Upper lobe of left lung (tissue), 6 donors: ENCODE results near the gene TMEM33. TPM values are rescaled to one million over a fixed set of nuclear protein-coding genes. Genes with fewer than 3 reads are reported as not detected.

Experiments used
- ATAC-seq, 2 donors: fragments of 200-7000 bp; cut with Tn5 transposase; one replicate each; pipeline ENCODE4 v1.9.1; 2022; ENCODE audit warnings: mild to moderate bottlenecking in 2 of 2, moderate library complexity in 2 of 2; ENCODE audit not compliant: low FRiP score in 2 of 2
- DNase-seq, 2 donors: peaks; one replicate each; pipeline ENCODE4 v3.0.0-alpha.2; 2019 to 2020
- H3K27ac ChIP-seq, 4 donors: fragments of 200-600 bp; sonication (generic); one replicate each; pipeline ENCODE4 v1.5.1; 2016 to 2019
- H3K27me3 ChIP-seq, 4 donors: fragments of 200-600 bp; sonication (generic); one replicate each; pipeline ENCODE4 v1.5.1; 2017 to 2019
- H3K36me3 ChIP-seq, 4 donors: fragments of 200-600 bp; sonication (generic); one replicate each; pipeline ENCODE4 v1.5.1; 2016 to 2019
- H3K4me1 ChIP-seq, 4 donors: fragments of 200-600 bp; sonication (generic); one replicate each; pipeline ENCODE4 v1.5.1; 2018 to 2019
- H3K4me3 ChIP-seq, 4 donors: fragments of 200-600 bp; sonication (generic); one replicate each; pipeline ENCODE4 v1.5.1; 2017 to 2019; ENCODE audit warnings: mild to moderate bottlenecking in 2 of 4, moderate library complexity in 1 of 4
- H3K9me3 ChIP-seq, 4 donors: fragments of 200-600 bp; sonication (generic); one replicate each; pipeline ENCODE4 v1.5.1; 2018 to 2019
- EP300 ChIP-seq, 4 donors: sonication (generic); formaldehyde crosslinking; IDR thresholded peaks; one replicate each; pipeline ENCODE4 v1.5.1; 2017; ENCODE audit warnings: antibody characterized with exemption in 4 of 4, control low read depth in 2 of 4
- POLR2A ChIP-seq, 4 donors: fragments of 450-650 bp; IDR thresholded peaks; one replicate each; pipeline ENCODE4 v1.5.1; 2016 to 2017; ENCODE audit warnings: antibody characterized with exemption in 4 of 4, mild to moderate bottlenecking in 2 of 4
- POLR2AphosphoS5 ChIP-seq, 2 donors: sonication (generic); formaldehyde crosslinking; IDR thresholded peaks; one replicate each; pipeline ENCODE4 v1.5.1; 2017; ENCODE audit warnings: antibody characterized with exemption in 2 of 2
- WGBS, 2 donors: methylation state at CpG; one replicate each; pipeline ENCODE4 v1.1.5; 2017 to 2018; 5-methylcytosine and 5-hydroxymethylcytosine counted together
- total RNA-seq, 6 donors: library from RNA; depleted of rRNA in 4 of 6; stranded (reverse); fragments of >200 nt in 4 of 6; gene quantifications; one replicate each; pipeline versions ENCODE4 v1.1.0 to v1.2.1, GENCODE V29; 2016 to 2021
- TF ChIP-seq, protein P1 (sequence below), 6 experiments: fragments of 450-650 bp in 4 of 6; fragments of 200-600 bp in 2 of 6; sonication (generic) in 2 of 6; IDR thresholded peaks; one replicate each; pipeline ENCODE4 v1.5.1; 2016 to 2019; ENCODE audit warnings: antibody characterized with exemption in 6 of 6
- donor health status: DM: no; HTN: no; CAD: no; lungs with moderate emphysema.
- donor health status: DM: no; HTN: yes; CAD: no; lungs with severe emphysema.

TMEM33 gene
- total RNA-seq, 6 donors from 2014 or later, result 14.7 to 68.9 (median 46.9) TPM

DNA sequence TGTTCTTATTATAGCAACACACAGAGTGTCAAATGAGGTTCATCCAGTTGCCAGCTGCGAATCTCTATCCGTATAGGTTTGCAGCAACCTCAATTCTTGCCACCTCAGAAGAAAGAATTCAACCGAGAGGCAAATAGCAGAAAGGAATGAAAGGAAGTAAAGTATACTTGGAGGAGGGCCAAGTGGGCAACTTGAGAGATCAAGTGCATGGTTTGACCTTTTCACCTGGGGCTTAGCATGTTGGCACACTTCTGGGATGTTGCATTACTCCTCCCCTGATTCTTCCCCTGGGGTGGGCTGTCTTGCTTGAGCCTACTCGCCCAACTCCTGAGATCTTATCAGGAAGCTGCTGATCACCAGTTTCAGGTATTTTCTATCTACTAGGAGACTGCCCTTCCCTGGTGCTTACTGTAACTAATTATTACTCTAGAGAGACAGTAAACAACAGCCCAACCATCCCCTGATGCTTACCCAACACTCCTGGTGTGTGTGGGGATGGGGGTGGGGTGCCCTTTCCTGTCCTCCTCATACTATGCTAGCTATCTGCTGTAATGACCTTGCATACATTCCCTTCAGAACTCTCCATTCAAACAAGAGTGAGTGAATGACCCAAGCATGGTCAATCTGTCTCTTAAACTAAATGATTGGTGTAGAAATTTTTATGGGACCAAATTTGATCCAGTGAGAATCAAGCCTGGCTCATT is 7.3 kb upstream of the TMEM33 start:
- H3K4me3 ChIP-seq, result no peak overlapping the region
- no peaks in the 10 kb centered on the region for H3K9me3 ChIP-seq
- H3K27ac ChIP-seq, result no peak overlapping the region
- WGBS, 2 donors, result 57 to 71% methylated on average over 4 of the region's 4 CpGs
- no peaks in the 10 kb centered on the region for H3K4me1 ChIP-seq
- ATAC-seq, result no peak
- TF ChIP-seq POLR2A (IDR thresholded peaks at IDR 0.05) (no peak), EP300 (IDR thresholded peaks at IDR 0.05) (no peak), POLR2AphosphoS5 (IDR thresholded peaks at IDR 0.05) (no peak)
- TF ChIP-seq, protein P1, sequence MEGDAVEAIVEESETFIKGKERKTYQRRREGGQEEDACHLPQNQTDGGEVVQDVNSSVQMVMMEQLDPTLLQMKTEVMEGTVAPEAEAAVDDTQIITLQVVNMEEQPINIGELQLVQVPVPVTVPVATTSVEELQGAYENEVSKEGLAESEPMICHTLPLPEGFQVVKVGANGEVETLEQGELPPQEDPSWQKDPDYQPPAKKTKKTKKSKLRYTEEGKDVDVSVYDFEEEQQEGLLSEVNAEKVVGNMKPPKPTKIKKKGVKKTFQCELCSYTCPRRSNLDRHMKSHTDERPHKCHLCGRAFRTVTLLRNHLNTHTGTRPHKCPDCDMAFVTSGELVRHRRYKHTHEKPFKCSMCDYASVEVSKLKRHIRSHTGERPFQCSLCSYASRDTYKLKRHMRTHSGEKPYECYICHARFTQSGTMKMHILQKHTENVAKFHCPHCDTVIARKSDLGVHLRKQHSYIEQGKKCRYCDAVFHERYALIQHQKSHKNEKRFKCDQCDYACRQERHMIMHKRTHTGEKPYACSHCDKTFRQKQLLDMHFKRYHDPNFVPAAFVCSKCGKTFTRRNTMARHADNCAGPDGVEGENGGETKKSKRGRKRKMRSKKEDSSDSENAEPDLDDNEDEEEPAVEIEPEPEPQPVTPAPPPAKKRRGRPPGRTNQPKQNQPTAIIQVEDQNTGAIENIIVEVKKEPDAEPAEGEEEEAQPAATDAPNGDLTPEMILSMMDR (IDR thresholded peaks at IDR 0.05), result no peak
- H3K27me3 ChIP-seq, result no peaks in the 10 kb centered on the region
- no peak for DNase-seq
- H3K36me3 ChIP-seq, result no peaks in the 10 kb centered on the region

DNA sequence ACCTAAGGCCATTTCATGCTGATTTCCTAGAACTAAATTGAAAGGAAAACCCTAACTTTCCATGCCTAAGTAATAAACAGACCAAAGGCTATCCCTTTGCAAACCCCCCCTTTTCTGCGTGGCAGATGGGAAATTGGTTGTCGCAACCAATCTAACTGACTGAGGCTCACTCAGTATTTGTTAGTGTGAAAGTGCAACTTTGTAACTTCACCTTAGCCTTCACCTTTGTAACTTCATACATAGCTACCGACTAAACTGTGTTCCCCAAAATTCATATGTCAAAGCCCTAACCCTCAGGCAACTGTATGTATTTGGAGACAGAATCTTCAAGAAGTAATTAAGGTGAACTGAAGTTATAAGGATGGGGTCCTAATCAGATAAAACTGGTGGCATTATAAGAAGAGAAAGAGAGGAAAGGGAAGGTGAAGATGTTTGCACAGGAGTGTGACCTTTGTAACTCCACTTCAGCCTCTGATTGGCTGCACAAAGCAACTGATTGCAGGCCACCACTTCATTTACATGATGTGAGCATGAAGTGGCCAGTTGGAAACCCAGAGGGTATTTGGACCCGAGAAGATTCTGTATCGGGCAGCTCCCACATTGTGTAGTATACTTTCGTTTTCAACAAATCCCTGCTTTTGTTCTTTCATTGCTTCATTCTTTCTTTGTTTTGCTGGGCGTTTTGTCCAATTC is 4.9 kb upstream of the TMEM33 start:
- no peak overlapping the region for H3K27ac ChIP-seq
- H3K9me3 ChIP-seq, result no peaks in the 10 kb centered on the region
- 86 to 91% methylated on average over 7 of the region's 7 CpGs for WGBS, 2 donors
- TF ChIP-seq EP300 (IDR thresholded peaks at IDR 0.05), result no peak
- no peak for TF ChIP-seq POLR2AphosphoS5 (IDR thresholded peaks at IDR 0.05)
- TF ChIP-seq POLR2A (IDR thresholded peaks at IDR 0.05), result no peak
- TF ChIP-seq, protein P1 (IDR thresholded peaks at IDR 0.05), result no peak
- no peaks in the 10 kb centered on the region for H3K36me3 ChIP-seq
- no peaks in the 10 kb centered on the region for H3K27me3 ChIP-seq
- H3K4me1 ChIP-seq, result peaks cover 0 to 7% (median 2%) of the 10 kb centered on the region in 4 donors
- DNase-seq, result no peak
- H3K4me3 ChIP-seq, result no peak overlapping the region
- no peak for ATAC-seq

DNA sequence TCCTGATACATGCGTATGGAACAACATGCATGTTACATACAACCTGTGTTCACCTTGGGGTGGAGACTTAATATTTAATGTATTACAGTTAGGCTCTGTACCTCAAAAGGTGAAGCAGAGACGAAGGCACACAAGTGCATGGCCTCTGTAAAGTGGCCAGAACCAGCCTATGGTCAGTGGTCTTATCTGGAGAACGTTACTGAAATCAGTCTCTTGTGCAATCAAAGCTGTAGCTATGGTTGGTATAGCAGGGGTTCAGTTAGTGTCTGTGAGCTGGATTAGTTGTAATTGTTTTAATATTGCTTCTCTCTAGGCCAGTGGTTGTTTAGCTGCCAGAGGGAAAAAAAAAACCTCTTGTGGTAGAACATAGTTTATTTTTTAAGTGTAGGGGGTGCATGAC is 2.2 kb upstream of the TMEM33 start:
- H3K9me3 ChIP-seq, result no peaks in the 10 kb centered on the region
- ATAC-seq, result no peak
- no peak overlapping the region for H3K4me3 ChIP-seq
- H3K4me1 ChIP-seq, result peaks cover 15 to 30% (median 20%) of the 10 kb centered on the region in 4 donors
- 77 to 79% methylated on average over 3 of the region's 3 CpGs for WGBS, 2 donors
- H3K27me3 ChIP-seq, result no peaks in the 10 kb centered on the region
- H3K27ac ChIP-seq, result no peak overlapping the region
- H3K36me3 ChIP-seq, result no peaks in the 10 kb centered on the region
- DNase-seq, result no peak
- TF ChIP-seq POLR2A (IDR thresholded peaks at IDR 0.05) (no peak), EP300 (IDR thresholded peaks at IDR 0.05) (no peak), POLR2AphosphoS5 (IDR thresholded peaks at IDR 0.05) (no peak)
- TF ChIP-seq, protein P1 (IDR thresholded peaks at IDR 0.05), result no peak

DNA sequence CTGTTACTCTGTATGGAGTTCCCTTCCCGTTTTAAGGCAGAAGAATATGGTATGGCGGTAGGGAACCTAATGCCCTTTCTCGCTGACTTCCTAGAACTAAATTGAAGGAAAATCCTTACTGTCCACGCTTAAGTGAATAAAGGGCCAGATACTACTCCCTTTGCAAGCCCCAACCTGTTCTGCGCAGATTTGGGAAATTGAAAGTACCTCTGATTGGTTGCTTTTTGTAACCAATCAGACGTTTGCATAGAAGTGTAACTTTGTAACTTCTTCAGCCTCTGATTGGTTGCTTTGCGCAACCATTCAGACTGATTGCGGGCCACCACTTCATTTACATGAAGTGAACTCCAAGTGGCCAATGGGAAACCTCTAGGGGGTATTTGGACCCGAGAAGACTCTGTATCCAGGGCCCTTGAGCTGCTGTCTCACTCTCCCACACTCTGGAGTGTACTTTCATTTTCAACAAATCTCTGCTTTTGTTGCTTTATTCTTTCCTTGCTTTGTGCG is 1.2 kb upstream of the TMEM33 start:
- peak overlapping the region in 3 of 4 donors; percentile 71 to 85 (median 81) for H3K4me3 ChIP-seq
- H3K36me3 ChIP-seq, result peaks cover 0 to 2% (median 0%) of the 10 kb centered on the region in 4 donors
- ATAC-seq (peak in 1 of 2 donors; percentile 54), DNase-seq (no peak)
- TF ChIP-seq, protein P1 (IDR thresholded peaks at IDR 0.05), result no peak
- TF ChIP-seq EP300 (IDR thresholded peaks at IDR 0.05) (no peak), POLR2AphosphoS5 (IDR thresholded peaks at IDR 0.05) (no peak)
- 76 to 98% methylated on average over 10 of the region's 10 CpGs for WGBS, 2 donors
- no peaks in the 10 kb centered on the region for H3K27me3 ChIP-seq
- H3K9me3 ChIP-seq, result no peaks in the 10 kb centered on the region
- H3K4me1 ChIP-seq, result peaks cover 16 to 36% (median 27%) of the 10 kb centered on the region in 4 donors
- peak overlapping the region in 3 of 4 donors; percentile 88 to 89 (median 89) for H3K27ac ChIP-seq
